HL-60/S4 (cell line): ENCODE data around the gene TTLL13.
"Not testable (repeated sequence)": the region's sequence is repeated elsewhere in the genome, so short reads cannot be mapped to it uniquely, and the experiment has no call there.

ENCODE experiments used
- in situ Hi-C: fragments of 300-500 bp; cut with MboI; formaldehyde crosslinking; loops from 2 replicates; pipeline ENCODE4 v1.14.3; 2022; ENCODE audit warnings: low sequenced_read_pairs

Gene TTLL13

GRCh38 chr15:90280743-90281142, 31.4 kb downstream of the TTLL13 start:
- in situ Hi-C loops: not testable (repeated sequence)

GRCh38 chr15:90281637-90282036, 32.3 kb downstream of the TTLL13 start:
- in situ Hi-C loops: not testable (repeated sequence)

GRCh38 chr15:90286678-90287077, 37.3 kb downstream of the TTLL13 start:
- in situ Hi-C loops: loop anchor here (5.0 kb wide), 1 partner anchor 119 kb away; no protein-coding TSS in a partner anchor

GRCh38 chr15:90287101-90287500, 37.7 kb downstream of the TTLL13 start:
- in situ Hi-C loops: loop anchor here (5.0 kb wide), 1 partner anchor 120 kb away; no protein-coding TSS in a partner anchor

- in situ Hi-C loops: loop anchor here (5.0 kb wide), 1 partner anchor 121 kb away; no protein-coding TSS in a partner anchor
Measured at GRCh38 chr15:90287946-90288345, 38.6 kb downstream of the TTLL13 start.

- in situ Hi-C loops: no loop called here
Measured at GRCh38 chr15:90291679-90292356, 42.5 kb downstream of the TTLL13 start.

- in situ Hi-C loops: not testable (repeated sequence)
Measured at GRCh38 chr15:90293040-90293810, 43.9 kb downstream of the TTLL13 start.

GRCh38 chr15:90294159-90294558, 44.8 kb downstream of the TTLL13 start:
- in situ Hi-C loops: no loop called here

- in situ Hi-C loops: no loop called here
Measured at GRCh38 chr15:90294601-90295269, 45.4 kb downstream of the TTLL13 start.

GRCh38 chr15:90295270-90295648, 45.9 kb downstream of the TTLL13 start:
- in situ Hi-C loops: no loop called here

GRCh38 chr15:90296316-90296884, 47.0 kb downstream of the TTLL13 start:
- in situ Hi-C loops: not testable (repeated sequence)

- in situ Hi-C loops: no loop called here
Measured at GRCh38 chr15:90297021-90297420, 47.7 kb downstream of the TTLL13 start.

GRCh38 chr15:90300541-90300940, 51.2 kb downstream of the TTLL13 start:
- in situ Hi-C loops: loop anchor here (25.0 kb wide), 1 partner anchor 962 kb away; no protein-coding TSS in a partner anchor

- in situ Hi-C loops: loop anchor here (25.0 kb wide), 1 partner anchor 961 kb away; no protein-coding TSS in a partner anchor
Measured at GRCh38 chr15:90300988-90301706, 51.8 kb downstream of the TTLL13 start.

- in situ Hi-C loops: loop anchor here (25.0 kb wide), 1 partner anchor 960 kb away; no protein-coding TSS in a partner anchor
Measured at GRCh38 chr15:90301707-90302300, 52.4 kb downstream of the TTLL13 start.

GRCh38 chr15:90305355-90305754, 56.0 kb downstream of the TTLL13 start:
- in situ Hi-C loops: loop anchor here (25.0 kb wide), 1 partner anchor 957 kb away; no protein-coding TSS in a partner anchor

GRCh38 chr15:90305932-90306331, 56.6 kb downstream of the TTLL13 start:
- in situ Hi-C loops: loop anchor here (25.0 kb wide), 1 partner anchor 956 kb away; no protein-coding TSS in a partner anchor

GRCh38 chr15:90306560-90306959, 57.2 kb downstream of the TTLL13 start:
- in situ Hi-C loops: loop anchor here (25.0 kb wide), 1 partner anchor 956 kb away; no protein-coding TSS in a partner anchor

- in situ Hi-C loops: loop anchor here (25.0 kb wide), 1 partner anchor 955 kb away; no protein-coding TSS in a partner anchor
Measured at GRCh38 chr15:90307661-90308060, 58.3 kb downstream of the TTLL13 start.
